K562 (cell line): Measurements from ENCODE around the gene RPL7A. TPM values are rescaled to one million over a fixed set of nuclear protein-coding genes. Genes with fewer than 3 reads are reported as not detected.

Experiments
- ARID4B ChIP-seq: sonication (generic); formaldehyde crosslinking; IDR thresholded peaks from 2 replicates; pipeline ENCODE4 v1.8.0; 2022; ENCODE audit warnings: mild to moderate bottlenecking, missing genetic modification reagents
- DIDO1 ChIP-seq: fragments of 450-650 bp; IDR thresholded peaks from 2 replicates; pipeline ENCODE4 v1.6.1; 2016; ENCODE audit warnings: low read depth, missing biosample characterization, missing genetic modification characterization
- ETS2 ChIP-seq: IDR thresholded peaks from 2 replicates; pipeline ENCODE4 v1.6.1; 2016; ENCODE audit warnings: borderline replicate concordance, missing genetic modification characterization, mild to moderate bottlenecking, moderate library complexity, missing compliant biosample characterization; ENCODE audit not compliant: poor library complexity, severe bottlenecking
- GATAD2B ChIP-seq: fragments of 450-650 bp; IDR thresholded peaks from 2 replicates; pipeline ENCODE4 v1.6.1; 2017; ENCODE audit warnings: mild to moderate bottlenecking, borderline replicate concordance
- MTA1 ChIP-seq: fragments of 450-650 bp; IDR thresholded peaks from 2 replicates; pipeline ENCODE4 v1.6.1; 2017; ENCODE audit warnings: borderline replicate concordance
- NFE2 ChIP-seq: IDR thresholded peaks from 2 replicates; pipeline ENCODE4 v1.6.1; 2014; ENCODE audit warnings: antibody characterized with exemption, low read depth
- PCBP2 ChIP-seq: fragments of 200-400 bp; formaldehyde crosslinking; IDR thresholded peaks from 2 replicates; pipeline ENCODE4 v1.6.1; 2018; ENCODE audit warnings: low read length, low read depth, mild to moderate bottlenecking, moderate library complexity; ENCODE audit not compliant: poor library complexity, severe bottlenecking
- SMARCA5 ChIP-seq: fragments of 450-650 bp; IDR thresholded peaks from 2 replicates; pipeline ENCODE4 v1.6.1; 2016
- TCFL5 ChIP-seq: fragments of 250-450 bp; sonication (Bioruptor Pico); conservative IDR thresholded peaks from 2 replicates; pipeline ENCODE4 v1.6.1; 2021; ENCODE audit warnings: mild to moderate bottlenecking, moderate library complexity, matching md5 sums
- ZMIZ1 ChIP-seq, 2 experiments: fragments of 150-350 bp in 1 of 2; IDR thresholded peaks; 2 replicates each; pipeline ENCODE4 v1.6.1; 2012 to 2016; ENCODE audit warnings: low read depth in 2 of 2, low read length in 2 of 2, mild to moderate bottlenecking in 1 of 2, moderate library complexity in 1 of 2
- ZNF197 ChIP-seq: fragments of 200-800 bp; sonication (Bioruptor generic); IDR thresholded peaks from 2 replicates; pipeline ENCODE4 v1.6.1; 2016; ENCODE audit warnings: low read depth, missing genetic modification characterization, missing compliant biosample characterization
- polyA plus RNA-seq, 8 experiments: library from polyadenylated mRNA; depleted of rRNA in 4 of 8; stranded (reverse) in 5 of 8; unstranded in 3 of 8; fragments of >200 nt; fragmentation: Nextera tagmentation in 2 of 8; fragmentation: Illumina TruSeq in 1 of 8; extraction: Ambion mirVana in 2 of 8; extraction: Trizol in 1 of 8; gene quantifications; 2 replicates each; pipeline versions ENCODE4 v1.2.1 to v1.2.3, GENCODE V29; 2011 to 2014; ENCODE audit warnings: inconsistent platforms in 1 of 8, missing spikeins in 1 of 8
- total RNA-seq, 7 experiments: library from RNA; depleted of rRNA in 6 of 7; stranded (reverse); fragments of >200 nt in 6 of 7; fragmentation: Illumina TruSeq in 2 of 7; extraction: Trizol in 2 of 7; gene quantifications; 2 replicates each; pipeline versions ENCODE4 v1.2.1 to v1.2.3, GENCODE V29; 2011 to 2021; ENCODE audit warnings: low replicate concordance in 1 of 7
- TF ChIP-seq, protein P1 (sequence below): sonication (generic); formaldehyde crosslinking; IDR thresholded peaks from 2 replicates; pipeline ENCODE4 v1.8.0; 2022; ENCODE audit warnings: mild to moderate bottlenecking, missing genetic modification reagents
- TF ChIP-seq, protein P2 (sequence below), 2 experiments: fragments of 450-650 bp in 1 of 2; IDR thresholded peaks; 2 replicates each; pipeline ENCODE4 v1.6.1; 2011 to 2017; ENCODE audit warnings: low read depth in 2 of 2, antibody characterized with exemption in 1 of 2, borderline replicate concordance in 1 of 2, low read length in 1 of 2, mild to moderate bottlenecking in 1 of 2, mixed read lengths in 1 of 2; ENCODE audit not compliant: control insufficient read depth in 1 of 2

The RPL7A gene
- total and polyA plus RNA-seq, 9 of the 15 experiments (the other 6 are each of a cell fraction or from before 2014, with no cell fraction given): 1,935 to 3,760 (median 2,652) TPM

GRCh38 chr9:133356391-133357091, 8.5 kb downstream of the RPL7A start, which contains the start of the genes SURF1 and SURF2 (continued):
- peak; percentile 84 for TF ChIP-seq MTA1
- TF ChIP-seq, protein P1, sequence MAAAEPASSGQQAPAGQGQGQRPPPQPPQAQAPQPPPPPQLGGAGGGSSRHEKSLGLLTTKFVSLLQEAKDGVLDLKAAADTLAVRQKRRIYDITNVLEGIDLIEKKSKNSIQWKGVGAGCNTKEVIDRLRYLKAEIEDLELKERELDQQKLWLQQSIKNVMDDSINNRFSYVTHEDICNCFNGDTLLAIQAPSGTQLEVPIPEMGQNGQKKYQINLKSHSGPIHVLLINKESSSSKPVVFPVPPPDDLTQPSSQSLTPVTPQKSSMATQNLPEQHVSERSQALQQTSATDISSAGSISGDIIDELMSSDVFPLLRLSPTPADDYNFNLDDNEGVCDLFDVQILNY (CRISPR knock-in tag): no peak
- peak; percentile 82; the same call in 1 of the 2 replicates for TF ChIP-seq ARID4B (CRISPR knock-in tag)
- TF ChIP-seq NFE2: no peak
- TF ChIP-seq SMARCA5: no peak
- no peak for TF ChIP-seq ZNF197 (CRISPR knock-in tag)
- TF ChIP-seq, protein P2, sequence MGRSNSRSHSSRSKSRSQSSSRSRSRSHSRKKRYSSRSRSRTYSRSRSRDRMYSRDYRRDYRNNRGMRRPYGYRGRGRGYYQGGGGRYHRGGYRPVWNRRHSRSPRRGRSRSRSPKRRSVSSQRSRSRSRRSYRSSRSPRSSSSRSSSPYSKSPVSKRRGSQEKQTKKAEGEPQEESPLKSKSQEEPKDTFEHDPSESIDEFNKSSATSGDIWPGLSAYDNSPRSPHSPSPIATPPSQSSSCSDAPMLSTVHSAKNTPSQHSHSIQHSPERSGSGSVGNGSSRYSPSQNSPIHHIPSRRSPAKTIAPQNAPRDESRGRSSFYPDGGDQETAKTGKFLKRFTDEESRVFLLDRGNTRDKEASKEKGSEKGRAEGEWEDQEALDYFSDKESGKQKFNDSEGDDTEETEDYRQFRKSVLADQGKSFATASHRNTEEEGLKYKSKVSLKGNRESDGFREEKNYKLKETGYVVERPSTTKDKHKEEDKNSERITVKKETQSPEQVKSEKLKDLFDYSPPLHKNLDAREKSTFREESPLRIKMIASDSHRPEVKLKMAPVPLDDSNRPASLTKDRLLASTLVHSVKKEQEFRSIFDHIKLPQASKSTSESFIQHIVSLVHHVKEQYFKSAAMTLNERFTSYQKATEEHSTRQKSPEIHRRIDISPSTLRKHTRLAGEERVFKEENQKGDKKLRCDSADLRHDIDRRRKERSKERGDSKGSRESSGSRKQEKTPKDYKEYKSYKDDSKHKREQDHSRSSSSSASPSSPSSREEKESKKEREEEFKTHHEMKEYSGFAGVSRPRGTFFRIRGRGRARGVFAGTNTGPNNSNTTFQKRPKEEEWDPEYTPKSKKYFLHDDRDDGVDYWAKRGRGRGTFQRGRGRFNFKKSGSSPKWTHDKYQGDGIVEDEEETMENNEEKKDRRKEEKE (IDR thresholded peaks at IDR 0.05; ENCODE audit: borderline replicate concordance in 1 of 2, control insufficient read depth in 1 of 2, low read depth in 2 of 2, low read length in 1 of 2): no peak
- no peak for TF ChIP-seq GATAD2B
- no peak for TF ChIP-seq TCFL5 (CRISPR knock-in tag)
- TF ChIP-seq ETS2 (tag): no peak
- TF ChIP-seq PCBP2: peak; percentile 44
- TF ChIP-seq ZMIZ1 (IDR thresholded peaks at IDR 0.05; ENCODE audit: low read depth in 2 of 2, low read length in 2 of 2): no peak
- TF ChIP-seq DIDO1 (tag): no peak
